Breast epithelium (tissue), 3 donors: Measurements from ENCODE around the gene FERMT1.

Experiments used
- POLR2AphosphoS5 ChIP-seq, 3 donors: sonication (generic); formaldehyde crosslinking; IDR thresholded peaks; one replicate each; pipeline ENCODE4 v1.6.1; 2017; ENCODE audit warnings: antibody characterized with exemption in 3 of 3
- TF ChIP-seq, protein P1 (sequence below), 3 donors: fragments of 450-650 bp; IDR thresholded peaks; one replicate each; pipeline ENCODE4 v1.5.1; 2016 to 2017; ENCODE audit warnings: antibody characterized with exemption in 3 of 3, mild to moderate bottlenecking in 3 of 3, moderate library complexity in 3 of 3

DNA sequence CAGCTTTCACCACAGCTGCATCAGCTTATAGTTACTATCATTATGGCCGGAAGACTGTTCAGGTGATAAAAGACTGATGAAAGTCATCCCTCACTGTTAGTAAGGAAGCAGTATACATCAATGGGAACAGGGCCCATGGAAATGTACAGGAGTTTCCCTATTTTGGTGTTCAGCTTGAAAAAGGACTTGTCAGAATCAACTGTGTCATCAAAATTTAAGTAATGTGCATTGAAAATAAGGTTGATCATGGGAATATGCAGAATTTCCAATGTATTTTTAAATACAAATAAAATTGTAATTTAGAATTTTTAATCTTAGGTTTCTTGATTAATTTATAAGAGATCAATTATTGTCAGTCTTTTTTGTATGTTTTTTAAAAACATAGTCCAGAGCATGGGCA, 85.7 kb downstream of the FERMT1 start:
- TF ChIP-seq, protein P1, sequence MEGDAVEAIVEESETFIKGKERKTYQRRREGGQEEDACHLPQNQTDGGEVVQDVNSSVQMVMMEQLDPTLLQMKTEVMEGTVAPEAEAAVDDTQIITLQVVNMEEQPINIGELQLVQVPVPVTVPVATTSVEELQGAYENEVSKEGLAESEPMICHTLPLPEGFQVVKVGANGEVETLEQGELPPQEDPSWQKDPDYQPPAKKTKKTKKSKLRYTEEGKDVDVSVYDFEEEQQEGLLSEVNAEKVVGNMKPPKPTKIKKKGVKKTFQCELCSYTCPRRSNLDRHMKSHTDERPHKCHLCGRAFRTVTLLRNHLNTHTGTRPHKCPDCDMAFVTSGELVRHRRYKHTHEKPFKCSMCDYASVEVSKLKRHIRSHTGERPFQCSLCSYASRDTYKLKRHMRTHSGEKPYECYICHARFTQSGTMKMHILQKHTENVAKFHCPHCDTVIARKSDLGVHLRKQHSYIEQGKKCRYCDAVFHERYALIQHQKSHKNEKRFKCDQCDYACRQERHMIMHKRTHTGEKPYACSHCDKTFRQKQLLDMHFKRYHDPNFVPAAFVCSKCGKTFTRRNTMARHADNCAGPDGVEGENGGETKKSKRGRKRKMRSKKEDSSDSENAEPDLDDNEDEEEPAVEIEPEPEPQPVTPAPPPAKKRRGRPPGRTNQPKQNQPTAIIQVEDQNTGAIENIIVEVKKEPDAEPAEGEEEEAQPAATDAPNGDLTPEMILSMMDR (IDR thresholded peaks at IDR 0.05), result no peak
- no peak for TF ChIP-seq POLR2AphosphoS5 (IDR thresholded peaks at IDR 0.05)
